HG03342 (cell line): ENCODE measurements around the gene WDR3.

Source experiments
- ATAC-seq: cut with Tn5 transposase; IDR thresholded peaks from one replicate; pipeline ENCODE4 v1.9.1; 2021; ENCODE audit warnings: mild to moderate bottlenecking, moderate library complexity; ENCODE audit not compliant: unreplicated experiment

WDR3 gene

DNA sequence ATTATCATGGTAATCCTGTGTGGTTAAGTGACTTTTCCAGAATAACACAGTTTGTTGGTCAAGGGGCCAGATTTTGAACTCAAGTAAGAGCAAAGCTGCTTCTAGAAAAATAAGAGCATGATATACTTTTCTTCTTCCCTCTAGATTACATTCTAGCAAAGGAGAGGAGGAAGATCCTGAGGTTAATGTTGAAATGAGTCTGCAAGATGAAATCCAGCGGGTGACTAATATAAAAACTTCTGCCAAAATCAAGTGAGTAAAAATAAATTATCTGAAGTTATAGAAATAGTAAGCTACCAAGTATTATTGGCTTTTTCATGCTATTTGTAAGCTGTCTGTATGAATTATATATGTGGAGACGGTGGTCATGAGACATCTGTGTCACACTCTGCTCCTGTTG is 12.8 kb downstream of the WDR3 start:
- ATAC-seq: no peak

DNA sequence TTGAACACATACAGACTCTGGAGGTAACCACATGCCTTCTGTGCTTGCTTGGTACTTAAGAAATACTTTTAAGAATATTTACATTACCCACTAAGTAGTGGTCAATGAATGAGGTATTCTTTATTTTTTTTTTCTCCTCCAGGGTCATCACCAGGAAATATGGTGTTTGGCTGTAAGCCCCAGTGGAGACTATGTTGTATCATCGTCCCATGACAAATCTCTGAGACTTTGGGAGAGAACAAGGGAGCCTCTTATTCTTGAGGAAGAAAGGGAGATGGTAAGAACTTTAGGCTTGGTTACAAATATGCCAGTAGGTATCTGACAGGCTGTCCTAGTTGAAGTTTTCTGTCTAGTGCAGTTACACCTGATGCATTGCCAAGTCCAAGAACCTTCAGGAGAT is 22.8 kb downstream of the WDR3 start:
- no peak for ATAC-seq

GRCh38 chr1:117959364-117959763 is 29.8 kb downstream of the WDR3 start:
- ATAC-seq: no peak

GRCh38 chr1:117964290-117965038 is 34.9 kb downstream of the WDR3 start:
- no peak for ATAC-seq

DNA sequence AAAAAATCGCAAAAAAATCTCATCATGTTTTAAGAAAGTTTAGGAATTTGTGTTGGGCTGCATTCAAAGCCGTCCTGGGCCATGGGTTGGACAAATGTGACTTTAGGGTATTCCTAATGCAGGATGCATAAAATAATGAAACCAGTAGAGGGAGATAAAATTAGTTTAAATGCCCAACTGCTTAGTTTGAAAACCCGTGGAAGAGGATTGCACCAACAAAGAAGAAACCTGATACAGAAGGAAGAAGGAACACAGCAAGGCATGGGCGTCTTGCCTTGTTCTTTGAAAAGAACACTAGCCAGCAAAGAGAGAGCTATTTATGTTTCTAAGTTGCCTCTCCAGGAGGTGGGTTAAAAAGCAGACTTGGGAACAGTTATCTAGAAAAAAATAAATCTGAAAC is 37.9 kb downstream of the WDR3 start:
- ATAC-seq: no peak

DNA sequence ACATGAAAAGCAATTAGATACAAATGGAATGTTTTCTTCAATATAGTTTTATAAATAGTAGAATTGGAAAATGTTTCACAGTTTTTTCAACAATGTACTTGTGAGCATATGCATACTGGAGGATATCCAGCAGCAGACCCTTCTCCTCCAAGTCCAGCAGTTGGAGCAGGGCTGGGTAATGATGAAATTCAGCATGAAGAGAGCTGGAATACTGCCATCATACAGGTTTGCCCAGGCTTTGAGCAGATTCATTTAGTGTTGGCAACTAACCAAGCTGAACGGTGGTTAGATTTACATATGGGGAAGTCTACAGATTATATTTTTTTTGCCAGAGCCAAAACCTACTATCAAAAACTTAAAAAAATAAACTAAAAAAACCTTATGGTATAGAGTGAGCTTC is 38.3 kb downstream of the WDR3 start:
- no peak for ATAC-seq

DNA sequence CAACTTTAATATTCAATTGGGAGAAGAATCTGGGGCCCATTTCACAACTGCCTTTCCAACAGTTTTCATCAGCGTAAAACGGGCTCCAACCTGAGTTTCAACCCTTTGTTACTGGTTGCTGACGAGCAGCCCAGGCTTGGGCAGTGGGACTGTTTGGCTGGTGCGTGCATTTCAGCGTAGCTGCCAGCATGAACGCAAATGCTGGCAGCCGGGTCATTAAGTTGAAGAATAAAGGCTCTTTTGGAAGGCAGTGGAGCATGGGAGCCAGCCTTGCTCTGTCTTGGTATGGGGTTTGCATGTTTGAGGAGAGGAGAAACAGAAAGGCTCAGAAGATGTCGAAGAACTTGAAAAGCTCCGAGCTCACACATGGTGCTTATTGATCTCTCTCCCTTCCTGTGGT is 40.7 kb downstream of the WDR3 start:
- ATAC-seq: no peak

DNA sequence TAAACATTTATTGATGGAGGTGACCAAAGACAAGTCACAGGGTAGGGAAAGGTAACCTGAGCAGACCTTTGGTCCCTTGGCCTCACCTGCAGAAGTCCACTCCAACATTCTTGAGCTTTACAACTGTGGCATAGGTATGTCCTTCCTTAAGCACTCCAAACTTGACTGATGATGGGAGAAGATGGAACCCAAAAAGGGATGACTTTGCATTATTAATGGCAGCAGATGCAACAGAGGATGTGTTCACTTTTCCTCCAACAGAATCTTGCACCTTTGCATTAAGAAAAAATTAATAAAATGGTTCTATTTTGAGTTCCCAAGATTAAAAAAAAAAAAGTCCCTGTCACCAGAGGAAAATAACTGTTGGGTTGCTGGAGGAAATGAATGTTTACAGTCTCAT is 42.2 kb downstream of the WDR3 start:
- no peak for ATAC-seq

DNA sequence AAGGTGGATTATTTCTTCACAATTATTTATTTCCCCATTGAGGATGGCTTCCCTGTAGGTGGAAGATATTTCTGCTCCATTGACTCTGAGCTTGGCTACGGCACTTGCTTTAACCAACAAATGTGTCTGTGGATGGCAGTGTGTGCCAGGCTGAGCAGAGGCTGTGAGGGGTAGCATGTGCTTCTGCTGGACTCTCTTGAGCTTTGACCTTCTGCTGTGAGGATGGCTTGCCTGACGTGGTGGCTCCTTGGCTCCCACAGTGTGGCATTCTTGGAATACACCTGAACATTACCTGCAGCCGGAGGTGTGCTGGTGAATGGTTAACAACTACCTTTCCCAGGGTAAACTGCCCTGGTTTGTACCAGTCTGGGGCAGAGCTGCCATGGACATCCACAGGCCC is 46.8 kb downstream of the WDR3 start:
- ATAC-seq: no peak

- no peak for ATAC-seq
Observed at GRCh38 chr1:117981455-117982192, 52.1 kb downstream of the WDR3 start.

- no peak for ATAC-seq
Observed at GRCh38 chr1:117985239-117985638, 55.7 kb downstream of the WDR3 start.

GRCh38 chr1:117985973-117986372 is 56.4 kb downstream of the WDR3 start:
- ATAC-seq: peak; percentile 74

DNA sequence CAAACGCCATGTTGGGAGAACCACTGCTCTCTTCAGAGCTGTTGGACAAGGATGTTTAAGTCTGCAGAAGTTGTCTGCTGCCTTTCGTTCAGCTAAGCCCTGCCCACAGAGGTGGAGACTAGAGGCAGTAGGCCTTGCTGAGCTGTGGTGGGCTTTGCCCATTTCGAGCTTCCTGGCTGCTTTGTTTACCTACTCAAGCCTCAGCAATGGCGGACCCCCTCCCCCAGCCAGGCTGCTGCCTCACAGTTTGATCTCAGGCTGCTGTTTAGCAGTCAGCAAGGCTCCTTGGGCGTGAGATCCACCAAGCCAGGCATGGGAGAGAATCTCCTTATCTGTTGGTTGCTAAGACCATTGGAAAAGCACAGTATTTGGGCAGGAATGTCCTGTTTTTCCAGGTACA is 74.8 kb downstream of the WDR3 start:
- ATAC-seq: no peak

- ATAC-seq: no peak
Observed at GRCh38 chr1:118007391-118007790, 77.9 kb downstream of the WDR3 start.

DNA sequence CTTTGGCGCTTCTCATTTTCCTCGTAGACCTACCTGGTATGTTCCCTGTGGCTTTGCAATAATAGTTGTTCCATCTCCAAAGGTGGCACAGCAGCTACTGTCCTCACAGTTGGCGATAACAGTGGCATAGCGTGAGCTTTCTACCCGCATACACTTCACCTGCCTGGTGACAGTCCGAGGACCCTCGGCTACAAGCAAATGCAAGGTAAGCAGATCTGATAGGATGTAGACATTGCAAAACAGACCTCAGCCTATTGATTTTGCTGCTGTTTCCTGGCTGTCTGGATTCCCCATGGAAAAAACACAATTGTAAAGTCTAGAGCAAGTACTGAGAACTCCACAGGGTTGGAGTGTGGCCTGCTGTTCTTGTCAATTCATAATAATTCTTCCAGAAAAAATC is 78.5 kb downstream of the WDR3 start:
- ATAC-seq: no peak

DNA sequence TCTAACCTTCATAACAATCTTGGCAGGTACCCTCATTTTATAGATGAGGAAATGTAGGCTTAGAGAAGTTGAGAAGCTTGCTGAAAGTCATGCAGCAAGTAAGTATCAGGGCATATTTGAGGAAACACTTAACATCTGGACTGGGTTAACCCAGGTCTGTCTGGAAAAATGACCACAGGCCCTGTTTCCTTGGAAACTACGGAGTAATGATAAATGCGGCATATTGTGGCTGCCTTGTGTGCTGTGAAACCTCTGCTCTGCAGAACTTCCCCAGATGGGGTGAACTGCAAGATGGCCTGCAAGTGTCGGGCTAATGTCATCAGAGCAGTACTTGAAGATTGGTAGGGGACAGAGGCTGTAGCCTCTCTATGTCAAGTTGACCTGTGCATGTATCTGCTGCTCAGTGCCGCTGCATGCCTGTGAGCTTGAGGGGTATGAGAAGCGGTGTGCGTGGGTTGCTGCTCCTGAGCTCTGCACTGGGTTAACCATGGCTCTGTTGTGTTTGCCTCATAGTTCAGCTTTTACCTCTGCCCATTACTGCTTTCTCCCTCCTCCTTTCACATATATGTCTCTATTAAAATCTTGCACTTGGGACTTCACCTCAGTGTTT is 83.1 kb downstream of the WDR3 start:
- no peak for ATAC-seq

GRCh38 chr1:118013336-118013735 is 83.8 kb downstream of the WDR3 start:
- ATAC-seq: no peak

DNA sequence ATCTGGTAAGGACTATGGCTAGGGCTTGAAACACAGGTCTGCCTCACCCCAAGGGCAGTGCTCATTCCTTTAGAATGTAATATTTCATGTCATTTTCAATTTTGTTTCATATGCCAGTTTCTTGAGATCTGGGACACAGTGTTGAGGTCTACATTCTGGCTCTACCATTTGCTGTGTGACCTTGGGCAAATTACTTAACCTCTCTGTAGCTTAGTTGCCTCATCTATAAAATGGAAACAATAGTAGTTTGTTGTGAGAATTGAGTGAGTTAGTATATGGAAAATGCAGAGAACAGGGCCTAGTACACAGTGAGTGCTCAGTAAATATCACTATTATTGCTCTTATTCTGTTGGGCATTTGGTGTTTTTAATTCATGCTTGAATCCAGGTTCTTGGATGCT is 84.4 kb downstream of the WDR3 start:
- ATAC-seq: no peak
